ENCODE results near the gene SLC25A21.

Gene SLC25A21

GRCh38 chr14:36843410-36843809 is 329.0 kb downstream of the SLC25A21 start (continued):
- TF ChIP-seq, protein P1, sequence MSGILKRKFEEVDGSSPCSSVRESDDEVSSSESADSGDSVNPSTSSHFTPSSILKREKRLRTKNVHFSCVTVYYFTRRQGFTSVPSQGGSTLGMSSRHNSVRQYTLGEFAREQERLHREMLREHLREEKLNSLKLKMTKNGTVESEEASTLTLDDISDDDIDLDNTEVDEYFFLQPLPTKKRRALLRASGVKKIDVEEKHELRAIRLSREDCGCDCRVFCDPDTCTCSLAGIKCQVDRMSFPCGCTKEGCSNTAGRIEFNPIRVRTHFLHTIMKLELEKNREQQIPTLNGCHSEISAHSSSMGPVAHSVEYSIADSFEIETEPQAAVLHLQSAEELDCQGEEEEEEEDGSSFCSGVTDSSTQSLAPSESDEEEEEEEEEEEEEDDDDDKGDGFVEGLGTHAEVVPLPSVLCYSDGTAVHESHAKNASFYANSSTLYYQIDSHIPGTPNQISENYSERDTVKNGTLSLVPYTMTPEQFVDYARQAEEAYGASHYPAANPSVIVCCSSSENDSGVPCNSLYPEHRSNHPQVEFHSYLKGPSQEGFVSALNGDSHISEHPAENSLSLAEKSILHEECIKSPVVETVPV (CRISPR knock-in tag; IDR thresholded peaks at IDR 0.05) = no peak

GRCh38 chr14:36835128-36835527 is 337.3 kb downstream of the SLC25A21 start:
- no peak for ATAC-seq
- TF ChIP-seq ZNF565 (CRISPR knock-in tag; conservative IDR thresholded peaks at IDR 0.05; ENCODE audit: low read depth) (no peak), ZC3H10 (CRISPR knock-in tag; IDR thresholded peaks at IDR 0.05) (no peak), TCF4 (CRISPR knock-in tag; IDR thresholded peaks at IDR 0.05; ENCODE audit: borderline replicate concordance) (no peak), ESRRG (CRISPR knock-in tag; IDR thresholded peaks at IDR 0.05) (no peak), ISL1 (CRISPR knock-in tag; IDR thresholded peaks at IDR 0.05) (no peak), ZFP3 (CRISPR knock-in tag; IDR thresholded peaks at IDR 0.05) (no peak), ZNF70 (CRISPR knock-in tag; IDR thresholded peaks at IDR 0.05) (no peak), ZFP30 (CRISPR knock-in tag; IDR thresholded peaks at IDR 0.05) (no peak), TOX (CRISPR knock-in tag; IDR thresholded peaks at IDR 0.05; ENCODE audit: borderline replicate concordance) (no peak), BACH2 (CRISPR knock-in tag; IDR thresholded peaks at IDR 0.05; ENCODE audit: borderline replicate concordance) (no peak), ARNTL (CRISPR knock-in tag; IDR thresholded peaks at IDR 0.05; ENCODE audit: borderline replicate concordance, low read depth) (no peak)
- TF ChIP-seq, protein P1 (CRISPR knock-in tag; IDR thresholded peaks at IDR 0.05) = no peak
- TF ChIP-seq, protein P2, sequence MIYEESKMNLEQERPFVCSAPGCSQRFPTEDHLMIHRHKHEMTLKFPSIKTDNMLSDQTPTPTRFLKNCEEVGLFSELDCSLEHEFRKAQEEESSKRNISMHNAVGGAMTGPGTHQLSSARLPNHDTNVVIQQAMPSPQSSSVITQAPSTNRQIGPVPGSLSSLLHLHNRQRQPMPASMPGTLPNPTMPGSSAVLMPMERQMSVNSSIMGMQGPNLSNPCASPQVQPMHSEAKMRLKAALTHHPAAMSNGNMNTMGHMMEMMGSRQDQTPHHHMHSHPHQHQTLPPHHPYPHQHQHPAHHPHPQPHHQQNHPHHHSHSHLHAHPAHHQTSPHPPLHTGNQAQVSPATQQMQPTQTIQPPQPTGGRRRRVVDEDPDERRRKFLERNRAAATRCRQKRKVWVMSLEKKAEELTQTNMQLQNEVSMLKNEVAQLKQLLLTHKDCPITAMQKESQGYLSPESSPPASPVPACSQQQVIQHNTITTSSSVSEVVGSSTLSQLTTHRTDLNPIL (CRISPR knock-in tag; IDR thresholded peaks at IDR 0.05; ENCODE audit: low read depth) = no peak

GRCh38 chr14:36834293-36834692 is 338.1 kb downstream of the SLC25A21 start:
- no peak for ATAC-seq
- no peak for TF ChIP-seq ZNF70 (CRISPR knock-in tag; IDR thresholded peaks at IDR 0.05)
- no peak for TF ChIP-seq TOX (CRISPR knock-in tag; IDR thresholded peaks at IDR 0.05; ENCODE audit: borderline replicate concordance)
- TF ChIP-seq ZFP3 (CRISPR knock-in tag; IDR thresholded peaks at IDR 0.05) = no peak
- no peak for TF ChIP-seq ZNF8 (CRISPR knock-in tag; IDR thresholded peaks at IDR 0.05)
- no peak for TF ChIP-seq SNAI2 (CRISPR knock-in tag; IDR thresholded peaks at IDR 0.05)

GRCh38 chr14:36829547-36829946 is 342.9 kb downstream of the SLC25A21 start:
- ATAC-seq = no peak
- no peak for TF ChIP-seq BACH2 (CRISPR knock-in tag; IDR thresholded peaks at IDR 0.05; ENCODE audit: borderline replicate concordance)
- no peak for TF ChIP-seq ZFP3 (CRISPR knock-in tag; IDR thresholded peaks at IDR 0.05)
- TF ChIP-seq, protein P3, sequence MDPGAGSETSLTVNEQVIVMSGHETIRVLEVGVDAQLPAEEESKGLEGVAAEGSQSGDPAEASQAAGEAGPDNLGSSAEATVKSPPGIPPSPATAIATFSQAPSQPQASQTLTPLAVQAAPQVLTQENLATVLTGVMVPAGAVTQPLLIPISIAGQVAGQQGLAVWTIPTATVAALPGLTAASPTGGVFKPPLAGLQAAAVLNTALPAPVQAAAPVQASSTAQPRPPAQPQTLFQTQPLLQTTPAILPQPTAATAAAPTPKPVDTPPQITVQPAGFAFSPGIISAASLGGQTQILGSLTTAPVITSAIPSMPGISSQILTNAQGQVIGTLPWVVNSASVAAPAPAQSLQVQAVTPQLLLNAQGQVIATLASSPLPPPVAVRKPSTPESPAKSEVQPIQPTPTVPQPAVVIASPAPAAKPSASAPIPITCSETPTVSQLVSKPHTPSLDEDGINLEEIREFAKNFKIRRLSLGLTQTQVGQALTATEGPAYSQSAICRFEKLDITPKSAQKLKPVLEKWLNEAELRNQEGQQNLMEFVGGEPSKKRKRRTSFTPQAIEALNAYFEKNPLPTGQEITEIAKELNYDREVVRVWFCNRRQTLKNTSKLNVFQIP (CRISPR knock-in tag; IDR thresholded peaks at IDR 0.05; ENCODE audit: borderline replicate concordance, low read depth) = no peak
- TF ChIP-seq PATZ1 (CRISPR knock-in tag; IDR thresholded peaks at IDR 0.05; ENCODE audit: borderline replicate concordance) = no peak
- no peak for TF ChIP-seq ZNF70 (CRISPR knock-in tag; IDR thresholded peaks at IDR 0.05)
- TF ChIP-seq CSDC2 (CRISPR knock-in tag; IDR thresholded peaks at IDR 0.05) = no peak
- no peak for TF ChIP-seq TSHZ2 (CRISPR knock-in tag; IDR thresholded peaks at IDR 0.05)
- TF ChIP-seq SNAI2 (CRISPR knock-in tag; IDR thresholded peaks at IDR 0.05) = no peak
- TF ChIP-seq ZFP30 (CRISPR knock-in tag; IDR thresholded peaks at IDR 0.05) = no peak
- no peak for TF ChIP-seq PPARA (CRISPR knock-in tag; IDR thresholded peaks at IDR 0.05; ENCODE audit: borderline replicate concordance)
- TF ChIP-seq ZC3H10 (CRISPR knock-in tag; IDR thresholded peaks at IDR 0.05) = no peak
- TF ChIP-seq ISL1 (CRISPR knock-in tag; IDR thresholded peaks at IDR 0.05) = no peak
- TF ChIP-seq ZNF8 (CRISPR knock-in tag; IDR thresholded peaks at IDR 0.05) = no peak
- no peak for TF ChIP-seq ESRRG (CRISPR knock-in tag; IDR thresholded peaks at IDR 0.05)
- no peak for TF ChIP-seq TOX (CRISPR knock-in tag; IDR thresholded peaks at IDR 0.05; ENCODE audit: borderline replicate concordance)
- no peak for TF ChIP-seq TCF4 (CRISPR knock-in tag; IDR thresholded peaks at IDR 0.05; ENCODE audit: borderline replicate concordance)
- no peak for TF ChIP-seq GLIS3 (CRISPR knock-in tag; IDR thresholded peaks at IDR 0.05)
